Thyroid gland (tissue), 4 donors: ENCODE measurements around the gene KRT76.
"Not testable (repeated sequence)": the region's sequence is repeated elsewhere in the genome, so short reads cannot be mapped to it uniquely, and the experiment has no call there.

Experiments
- POLR2A ChIP-seq, 2 donors: fragments of 450-650 bp; IDR thresholded peaks; one replicate each; pipeline ENCODE4 v1.6.1; 2017; ENCODE audit warnings: antibody characterized with exemption in 2 of 2, mild to moderate bottlenecking in 2 of 2, moderate library complexity in 1 of 2
- TF ChIP-seq, protein P1 (sequence below), 6 experiments: fragments of 200-600 bp in 3 of 6; fragments of 450-650 bp in 3 of 6; sonication (generic) in 3 of 6; IDR thresholded peaks; one replicate each; pipeline ENCODE4 v1.5.1; 2016 to 2019; ENCODE audit warnings: antibody characterized with exemption in 6 of 6, mild to moderate bottlenecking in 2 of 6, inconsistent platforms in 1 of 6, moderate library complexity in 1 of 6

DNA sequence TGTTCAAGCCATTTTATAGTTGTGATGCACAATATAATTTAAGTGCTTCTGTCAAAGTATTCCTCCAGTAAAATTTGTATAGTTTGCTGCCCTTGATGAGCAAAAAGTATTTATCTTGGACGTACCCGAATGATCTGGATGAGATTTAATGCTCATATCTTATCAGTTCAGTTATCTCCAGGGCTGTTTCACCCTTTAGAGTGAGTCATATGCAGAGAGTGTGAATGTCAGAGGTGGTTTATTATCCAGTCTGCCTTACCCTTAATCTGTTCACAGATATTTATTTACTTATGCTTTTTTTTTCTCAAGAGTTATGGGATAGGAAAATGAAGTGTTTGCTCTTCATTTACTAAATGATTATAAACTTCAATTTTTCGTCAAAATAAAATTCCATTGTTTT is 26.6 kb downstream of the KRT76 start:
- TF ChIP-seq, protein P1, sequence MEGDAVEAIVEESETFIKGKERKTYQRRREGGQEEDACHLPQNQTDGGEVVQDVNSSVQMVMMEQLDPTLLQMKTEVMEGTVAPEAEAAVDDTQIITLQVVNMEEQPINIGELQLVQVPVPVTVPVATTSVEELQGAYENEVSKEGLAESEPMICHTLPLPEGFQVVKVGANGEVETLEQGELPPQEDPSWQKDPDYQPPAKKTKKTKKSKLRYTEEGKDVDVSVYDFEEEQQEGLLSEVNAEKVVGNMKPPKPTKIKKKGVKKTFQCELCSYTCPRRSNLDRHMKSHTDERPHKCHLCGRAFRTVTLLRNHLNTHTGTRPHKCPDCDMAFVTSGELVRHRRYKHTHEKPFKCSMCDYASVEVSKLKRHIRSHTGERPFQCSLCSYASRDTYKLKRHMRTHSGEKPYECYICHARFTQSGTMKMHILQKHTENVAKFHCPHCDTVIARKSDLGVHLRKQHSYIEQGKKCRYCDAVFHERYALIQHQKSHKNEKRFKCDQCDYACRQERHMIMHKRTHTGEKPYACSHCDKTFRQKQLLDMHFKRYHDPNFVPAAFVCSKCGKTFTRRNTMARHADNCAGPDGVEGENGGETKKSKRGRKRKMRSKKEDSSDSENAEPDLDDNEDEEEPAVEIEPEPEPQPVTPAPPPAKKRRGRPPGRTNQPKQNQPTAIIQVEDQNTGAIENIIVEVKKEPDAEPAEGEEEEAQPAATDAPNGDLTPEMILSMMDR (IDR thresholded peaks at IDR 0.05): not testable (repeated sequence)
- not testable (repeated sequence) for TF ChIP-seq POLR2A (IDR thresholded peaks at IDR 0.05)
